HepG2 (cell line): Measurements from ENCODE around the gene TMEM8B. TPM values are rescaled to one million over a fixed set of nuclear protein-coding genes. Genes with fewer than 3 reads are reported as not detected.
A peak's percentile ranks its signal among the peaks of the same experiment; 100 is the strongest.

Experiments used
- ARHGAP35 ChIP-seq: sonication (generic); formaldehyde crosslinking; IDR thresholded peaks from 2 replicates; pipeline ENCODE4 v1.9.0; 2022; ENCODE audit warnings: mild to moderate bottlenecking, inconsistent platforms, moderate library complexity, missing genetic modification reagents, borderline replicate concordance
- ARID4A ChIP-seq: sonication (generic); formaldehyde crosslinking; IDR thresholded peaks from 2 replicates; pipeline ENCODE4 v1.5.0; 2020; ENCODE audit warnings: mild to moderate bottlenecking, missing genetic modification reagents, borderline replicate concordance
- CBX2 ChIP-seq, 2 experiments: fragments of 200-600 bp in 1 of 2; sonication (generic); formaldehyde crosslinking in 1 of 2; IDR thresholded peaks; 2 replicates each; pipeline versions ENCODE4 v1.7.0 to v1.8.1; 2018 to 2022; ENCODE audit warnings: low read depth in 2 of 2, low read length in 1 of 2, mild to moderate bottlenecking in 1 of 2, missing genetic modification reagents in 1 of 2
- HOXA9 ChIP-seq: sonication (generic); formaldehyde crosslinking; IDR thresholded peaks from 2 replicates; pipeline ENCODE4 v1.8.1; 2022; ENCODE audit warnings: missing genetic modification reagents, mild to moderate bottlenecking, moderate library complexity, borderline replicate concordance
- IKZF5 ChIP-seq: IDR thresholded peaks from 2 replicates; pipeline ENCODE4 v1.6.1; 2018; ENCODE audit warnings: missing genetic modification reagents, mild to moderate bottlenecking, missing compliant biosample characterization
- PAXIP1 ChIP-seq: sonication (generic); formaldehyde crosslinking; conservative IDR thresholded peaks from 2 replicates; pipeline ENCODE4 v1.4.0; 2020; ENCODE audit warnings: mild to moderate bottlenecking, missing genetic modification reagents, moderate library complexity
- PRDM4 ChIP-seq: sonication (generic); formaldehyde crosslinking; IDR thresholded peaks from 2 replicates; pipeline ENCODE4 v1.9.0; 2021; ENCODE audit warnings: missing genetic modification reagents, borderline replicate concordance
- SMC3 ChIP-seq: IDR thresholded peaks from 2 replicates; pipeline ENCODE4 v1.6.1; 2011; ENCODE audit warnings: low read length, improper control_type of control experiment
- SNAPC2 ChIP-seq: sonication (generic); formaldehyde crosslinking; IDR thresholded peaks from 2 replicates; pipeline ENCODE4 v1.8.1; 2022; ENCODE audit warnings: mild to moderate bottlenecking, missing genetic modification reagents
- TFAP4 ChIP-seq: sonication (generic); IDR thresholded peaks from 2 replicates; pipeline ENCODE4 v1.6.1; 2016; ENCODE audit warnings: low read depth, borderline replicate concordance
- TGIF2 ChIP-seq: IDR thresholded peaks from 2 replicates; pipeline ENCODE4 v1.6.1; 2016; ENCODE audit warnings: control low read depth, missing compliant biosample characterization
- ZBTB3 ChIP-seq: sonication (generic); formaldehyde crosslinking; IDR thresholded peaks from 2 replicates; pipeline ENCODE4 v1.4.0; 2020; ENCODE audit warnings: low read depth, mild to moderate bottlenecking, moderate library complexity, missing genetic modification reagents, borderline replicate concordance
- ZNF468 ChIP-seq: sonication (generic); formaldehyde crosslinking; IDR thresholded peaks from 2 replicates; pipeline ENCODE4 v1.8.0; 2022; ENCODE audit warnings: mild to moderate bottlenecking, moderate library complexity, missing genetic modification reagents
- ZNF580 ChIP-seq: IDR thresholded peaks from 2 replicates; pipeline ENCODE4 v1.6.1; 2016; ENCODE audit warnings: low read depth, borderline replicate concordance
- polyA plus RNA-seq, 8 experiments: library from polyadenylated mRNA; depleted of rRNA in 3 of 8; stranded (reverse) in 7 of 8; unstranded in 1 of 8; fragments of >200 nt; fragmentation: Illumina TruSeq in 4 of 8; extraction: Trizol in 4 of 8; gene quantifications; 2 replicates each; pipeline versions ENCODE4 v1.2.1 to v1.2.3, GENCODE V29; 2011 to 2016; ENCODE audit warnings: low read depth in 4 of 8, missing spikeins in 1 of 8, mixed read lengths in 1 of 8; ENCODE audit not compliant: insufficient read depth in 1 of 8
- total RNA-seq, 5 experiments: library from RNA; depleted of rRNA; stranded (reverse); fragments of >200 nt; fragmentation: Illumina TruSeq; extraction: Trizol; gene quantifications; 2 replicates each; pipeline ENCODE4 v1.2.3, GENCODE V29; 2016; ENCODE audit warnings: low read depth in 1 of 5

Gene TMEM8B
- total and polyA plus RNA-seq, 2 of the 13 experiments (the other 11 are each of a cell fraction or from before 2014, with no cell fraction given): 2.1 to 2.7 TPM

GRCh38 chr9:35905912-35906679 lies 77.1 kb downstream of the TMEM8B start, which contains the start of gene HRCT1 (continued):
- TF ChIP-seq ARID4A (CRISPR knock-in tag): peak; percentile 40; the same call in 1 of the 2 replicates
- 0 out of 2 replicates have a peak, but pooled peaks have one; percentile 28 for TF ChIP-seq ARHGAP35
- TF ChIP-seq PRDM4 (CRISPR knock-in tag): no peak
- no peak for TF ChIP-seq CBX2 (IDR thresholded peaks at IDR 0.05; ENCODE audit: low read depth, low read length)
- no peak for TF ChIP-seq CBX2 (CRISPR knock-in tag; IDR thresholded peaks at IDR 0.05; ENCODE audit: low read depth)
- TF ChIP-seq TGIF2 (CRISPR knock-in tag): no peak
- no peak for TF ChIP-seq TFAP4
- no peak for TF ChIP-seq HOXA9 (CRISPR knock-in tag)
- no peak for TF ChIP-seq ZNF468 (CRISPR knock-in tag)
- TF ChIP-seq PAXIP1 (CRISPR knock-in tag): peak; percentile 56
- TF ChIP-seq IKZF5 (CRISPR knock-in tag): peak; percentile 53; the same call in 1 of the 2 replicates
- TF ChIP-seq ZNF580 (CRISPR knock-in tag): peak; percentile 61; the same call in 1 of the 2 replicates
- no peak for TF ChIP-seq SMC3
- no peak for TF ChIP-seq ZBTB3 (CRISPR knock-in tag)
- TF ChIP-seq SNAPC2 (CRISPR knock-in tag): no peak
